Ovary (tissue), 3 donors: ENCODE measurements around the gene ADAM10.

Source experiments
- EP300 ChIP-seq: sonication (generic); formaldehyde crosslinking; IDR thresholded peaks from one replicate; pipeline ENCODE4 v1.6.1; 2017; ENCODE audit warnings: antibody characterized with exemption
- POLR2A ChIP-seq: fragments of 450-650 bp; IDR thresholded peaks from one replicate; pipeline ENCODE4 v1.6.1; 2017; ENCODE audit warnings: antibody characterized with exemption, mild to moderate bottlenecking, moderate library complexity
- TF ChIP-seq, protein P1 (sequence below), 3 donors: fragments of 450-650 bp in 2 of 3; fragments of 200-600 bp in 1 of 3; IDR thresholded peaks; one replicate each; pipeline versions ENCODE4 v1.5.1 to v1.8.0; 2016 to 2022; ENCODE audit warnings: antibody characterized with exemption in 3 of 3, mild to moderate bottlenecking in 1 of 3
- donor health status: DM: no; HTN: no; CAD: no.

DNA sequence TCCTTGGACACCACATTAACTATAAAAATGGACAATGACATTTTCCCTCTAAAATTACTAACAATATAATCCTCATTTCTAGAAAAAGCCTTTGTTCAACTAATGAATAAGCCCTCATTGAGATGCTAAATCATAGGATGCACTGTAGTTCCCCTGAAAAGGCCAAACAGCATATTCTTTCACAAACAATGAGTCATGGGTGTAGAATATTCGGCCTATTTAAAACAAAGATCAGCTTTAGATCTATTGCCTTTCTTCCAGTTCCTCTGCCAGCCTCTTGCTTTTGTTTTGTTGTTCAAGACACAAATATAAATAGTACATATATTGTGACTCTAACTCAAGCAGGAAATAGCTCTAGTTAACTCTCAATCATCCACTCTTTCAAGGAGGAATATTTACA lies 82.5 kb downstream of the ADAM10 start:
- TF ChIP-seq, protein P1, sequence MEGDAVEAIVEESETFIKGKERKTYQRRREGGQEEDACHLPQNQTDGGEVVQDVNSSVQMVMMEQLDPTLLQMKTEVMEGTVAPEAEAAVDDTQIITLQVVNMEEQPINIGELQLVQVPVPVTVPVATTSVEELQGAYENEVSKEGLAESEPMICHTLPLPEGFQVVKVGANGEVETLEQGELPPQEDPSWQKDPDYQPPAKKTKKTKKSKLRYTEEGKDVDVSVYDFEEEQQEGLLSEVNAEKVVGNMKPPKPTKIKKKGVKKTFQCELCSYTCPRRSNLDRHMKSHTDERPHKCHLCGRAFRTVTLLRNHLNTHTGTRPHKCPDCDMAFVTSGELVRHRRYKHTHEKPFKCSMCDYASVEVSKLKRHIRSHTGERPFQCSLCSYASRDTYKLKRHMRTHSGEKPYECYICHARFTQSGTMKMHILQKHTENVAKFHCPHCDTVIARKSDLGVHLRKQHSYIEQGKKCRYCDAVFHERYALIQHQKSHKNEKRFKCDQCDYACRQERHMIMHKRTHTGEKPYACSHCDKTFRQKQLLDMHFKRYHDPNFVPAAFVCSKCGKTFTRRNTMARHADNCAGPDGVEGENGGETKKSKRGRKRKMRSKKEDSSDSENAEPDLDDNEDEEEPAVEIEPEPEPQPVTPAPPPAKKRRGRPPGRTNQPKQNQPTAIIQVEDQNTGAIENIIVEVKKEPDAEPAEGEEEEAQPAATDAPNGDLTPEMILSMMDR (IDR thresholded peaks at IDR 0.05): no peak
- TF ChIP-seq POLR2A: no peak
- TF ChIP-seq EP300: no peak
